HepG2 (cell line): ENCODE data around the gene P2RY6. TPM values are rescaled to one million over a fixed set of nuclear protein-coding genes. Genes with fewer than 3 reads are reported as not detected.

Experiments
- ARID5B ChIP-seq: IDR thresholded peaks from 2 replicates; pipeline ENCODE4 v1.4.0; 2020; ENCODE audit warnings: mild to moderate bottlenecking, missing genetic modification reagents
- ASH2L ChIP-seq: fragments of 300-600, 200-600 bp; sonication (generic); IDR thresholded peaks from 2 replicates; pipeline ENCODE4 v1.7.0; 2017; ENCODE audit warnings: low read depth, mild to moderate bottlenecking, moderate library complexity, mixed read lengths, low read length; ENCODE audit not compliant: insufficient read length
- ATM ChIP-seq: fragments of 450-650 bp; IDR thresholded peaks from 2 replicates; pipeline ENCODE4 v1.7.1; 2017; ENCODE audit warnings: mild to moderate bottlenecking, borderline replicate concordance
- BCL3 ChIP-seq: sonication (generic); formaldehyde crosslinking; IDR thresholded peaks from 2 replicates; pipeline ENCODE4 v1.5.1; 2020; ENCODE audit warnings: mild to moderate bottlenecking, missing genetic modification reagents, moderate library complexity
- CBX5 ChIP-seq: sonication (generic); formaldehyde crosslinking; IDR thresholded peaks from 2 replicates; pipeline ENCODE4 v1.4.0; 2020; ENCODE audit warnings: missing genetic modification reagents, borderline replicate concordance
- ETV6 ChIP-seq: sonication (generic); formaldehyde crosslinking; conservative IDR thresholded peaks from 2 replicates; pipeline ENCODE4 v1.4.0; 2020; ENCODE audit warnings: missing genetic modification reagents
- KAT8 ChIP-seq: IDR thresholded peaks from 2 replicates; pipeline ENCODE4 v1.6.1; 2016; ENCODE audit warnings: missing genetic modification reagents, missing compliant biosample characterization
- MAFG ChIP-seq: sonication (generic); formaldehyde crosslinking; IDR thresholded peaks from 2 replicates; pipeline ENCODE4 v1.5.1; 2020; ENCODE audit warnings: mild to moderate bottlenecking, missing genetic modification reagents
- REL ChIP-seq: sonication (generic); formaldehyde crosslinking; conservative IDR thresholded peaks from 2 replicates; pipeline ENCODE4 v1.8.0; 2022; ENCODE audit warnings: mild to moderate bottlenecking, missing genetic modification reagents, moderate library complexity
- SMARCC2 ChIP-seq: fragments of 450-650 bp; IDR thresholded peaks from 2 replicates; pipeline ENCODE4 v1.6.1; 2017; ENCODE audit warnings: antibody characterized with exemption, mild to moderate bottlenecking
- STAG1 ChIP-seq: sonication (generic); formaldehyde crosslinking; IDR thresholded peaks from 2 replicates; pipeline ENCODE4 v1.4.0; 2020; ENCODE audit warnings: missing genetic modification reagents
- STAT6 ChIP-seq: sonication (generic); formaldehyde crosslinking; IDR thresholded peaks from 2 replicates; pipeline ENCODE4 v1.4.0; 2020; ENCODE audit warnings: missing genetic modification reagents, mild to moderate bottlenecking, borderline replicate concordance
- TAF1 ChIP-seq: sonication (generic); formaldehyde crosslinking; IDR thresholded peaks from 2 replicates; pipeline ENCODE4 v1.4.0; 2020; ENCODE audit warnings: missing genetic modification reagents
- ZBTB7B ChIP-seq: sonication (generic); formaldehyde crosslinking; IDR thresholded peaks from 2 replicates; pipeline ENCODE4 v1.4.0; 2020; ENCODE audit warnings: missing genetic modification reagents
- ZNF180 ChIP-seq: sonication (generic); formaldehyde crosslinking; IDR thresholded peaks from 2 replicates; pipeline ENCODE4 v1.4.0; 2020; ENCODE audit warnings: low read depth, missing genetic modification reagents, borderline replicate concordance
- polyA plus RNA-seq, 8 experiments: library from polyadenylated mRNA; depleted of rRNA in 3 of 8; stranded (reverse) in 7 of 8; unstranded in 1 of 8; fragments of >200 nt; fragmentation: Illumina TruSeq in 4 of 8; extraction: Trizol in 4 of 8; gene quantifications; 2 replicates each; pipeline versions ENCODE4 v1.2.1 to v1.2.3, GENCODE V29; 2011 to 2016; ENCODE audit warnings: low read depth in 4 of 8, missing spikeins in 1 of 8, mixed read lengths in 1 of 8; ENCODE audit not compliant: insufficient read depth in 1 of 8
- total RNA-seq, 5 experiments: library from RNA; depleted of rRNA; stranded (reverse); fragments of >200 nt; fragmentation: Illumina TruSeq; extraction: Trizol; gene quantifications; 2 replicates each; pipeline ENCODE4 v1.2.3, GENCODE V29; 2016; ENCODE audit warnings: low read depth in 1 of 5
- TF ChIP-seq, protein P1 (sequence below): sonication (generic); formaldehyde crosslinking; conservative IDR thresholded peaks from 2 replicates; pipeline ENCODE4 v1.4.0; 2020; ENCODE audit warnings: missing genetic modification reagents
- TF ChIP-seq, protein P2 (sequence below): sonication (generic); formaldehyde crosslinking; IDR thresholded peaks from 2 replicates; pipeline ENCODE4 v1.4.0; 2020; ENCODE audit warnings: missing genetic modification reagents

The P2RY6 gene
- total and polyA plus RNA-seq, 2 of the 13 experiments (the other 11 are each of a cell fraction or from before 2014, with no cell fraction given) = 0.09 to 0.29 TPM

DNA sequence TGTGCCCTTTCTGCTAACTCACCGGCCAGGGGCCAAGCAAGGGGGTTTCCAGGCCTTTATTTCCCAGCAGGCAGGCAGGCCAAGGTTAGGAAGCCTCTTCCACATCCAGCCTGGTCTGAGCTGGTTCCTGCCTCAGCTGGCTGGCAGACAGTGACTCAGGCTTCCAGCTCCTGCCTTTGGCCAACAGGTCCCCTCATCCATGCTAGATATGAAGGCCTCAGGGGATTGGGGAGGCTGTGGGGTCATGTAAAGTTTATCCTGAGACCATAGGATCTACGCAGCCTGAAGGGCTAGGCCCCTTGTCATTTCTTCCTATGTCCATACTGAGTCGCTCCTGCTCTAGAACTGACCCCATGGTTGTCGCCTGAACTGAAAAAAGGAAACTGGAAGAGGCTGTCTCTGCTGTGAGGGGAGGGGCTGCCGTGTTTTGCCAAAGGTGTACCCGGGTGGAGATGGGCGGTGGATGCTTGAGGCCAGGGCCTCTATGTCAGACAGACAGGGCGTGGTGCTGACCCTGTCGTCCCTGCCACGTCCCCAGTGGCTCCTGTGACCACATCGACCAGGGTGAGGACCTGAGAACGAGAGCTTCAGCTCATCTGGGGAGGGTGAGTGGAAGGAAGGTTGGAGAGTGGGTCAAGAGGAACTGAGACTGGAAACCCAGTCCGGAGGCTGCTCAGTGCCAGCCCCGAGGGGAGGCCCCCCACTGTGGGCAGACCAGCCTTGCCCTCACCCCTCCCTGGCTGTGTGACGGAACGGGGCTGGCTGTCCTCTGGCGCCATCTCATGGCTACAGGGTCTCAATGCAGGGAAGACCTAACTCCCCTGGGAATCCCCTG, 17.0 kb downstream of the P2RY6 start (continued):
- TF ChIP-seq BCL3 = no peak
- TF ChIP-seq KAT8 = no peak
- TF ChIP-seq CBX5 (CRISPR knock-in tag) = 0 out of 2 replicates have a peak, but pooled peaks have one; percentile 32
- TF ChIP-seq ZNF180 (CRISPR knock-in tag) = no peak
- 0 out of 2 replicates have a peak, but pooled peaks have one; percentile 17 for TF ChIP-seq ETV6 (CRISPR knock-in tag)
- 0 out of 2 replicates have a peak, but pooled peaks have one; percentile 41 for TF ChIP-seq ARID5B (CRISPR knock-in tag)
- no peak for TF ChIP-seq SMARCC2
- TF ChIP-seq REL (CRISPR knock-in tag) = no peak
- peak; percentile 93 for TF ChIP-seq STAG1 (CRISPR knock-in tag)
- TF ChIP-seq TAF1 (CRISPR knock-in tag) = 0 out of 2 replicates have a peak, but pooled peaks have one; percentile 26
- TF ChIP-seq, protein P1, sequence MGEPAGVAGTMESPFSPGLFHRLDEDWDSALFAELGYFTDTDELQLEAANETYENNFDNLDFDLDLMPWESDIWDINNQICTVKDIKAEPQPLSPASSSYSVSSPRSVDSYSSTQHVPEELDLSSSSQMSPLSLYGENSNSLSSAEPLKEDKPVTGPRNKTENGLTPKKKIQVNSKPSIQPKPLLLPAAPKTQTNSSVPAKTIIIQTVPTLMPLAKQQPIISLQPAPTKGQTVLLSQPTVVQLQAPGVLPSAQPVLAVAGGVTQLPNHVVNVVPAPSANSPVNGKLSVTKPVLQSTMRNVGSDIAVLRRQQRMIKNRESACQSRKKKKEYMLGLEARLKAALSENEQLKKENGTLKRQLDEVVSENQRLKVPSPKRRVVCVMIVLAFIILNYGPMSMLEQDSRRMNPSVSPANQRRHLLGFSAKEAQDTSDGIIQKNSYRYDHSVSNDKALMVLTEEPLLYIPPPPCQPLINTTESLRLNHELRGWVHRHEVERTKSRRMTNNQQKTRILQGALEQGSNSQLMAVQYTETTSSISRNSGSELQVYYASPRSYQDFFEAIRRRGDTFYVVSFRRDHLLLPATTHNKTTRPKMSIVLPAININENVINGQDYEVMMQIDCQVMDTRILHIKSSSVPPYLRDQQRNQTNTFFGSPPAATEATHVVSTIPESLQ = no peak
- TF ChIP-seq, protein P2, sequence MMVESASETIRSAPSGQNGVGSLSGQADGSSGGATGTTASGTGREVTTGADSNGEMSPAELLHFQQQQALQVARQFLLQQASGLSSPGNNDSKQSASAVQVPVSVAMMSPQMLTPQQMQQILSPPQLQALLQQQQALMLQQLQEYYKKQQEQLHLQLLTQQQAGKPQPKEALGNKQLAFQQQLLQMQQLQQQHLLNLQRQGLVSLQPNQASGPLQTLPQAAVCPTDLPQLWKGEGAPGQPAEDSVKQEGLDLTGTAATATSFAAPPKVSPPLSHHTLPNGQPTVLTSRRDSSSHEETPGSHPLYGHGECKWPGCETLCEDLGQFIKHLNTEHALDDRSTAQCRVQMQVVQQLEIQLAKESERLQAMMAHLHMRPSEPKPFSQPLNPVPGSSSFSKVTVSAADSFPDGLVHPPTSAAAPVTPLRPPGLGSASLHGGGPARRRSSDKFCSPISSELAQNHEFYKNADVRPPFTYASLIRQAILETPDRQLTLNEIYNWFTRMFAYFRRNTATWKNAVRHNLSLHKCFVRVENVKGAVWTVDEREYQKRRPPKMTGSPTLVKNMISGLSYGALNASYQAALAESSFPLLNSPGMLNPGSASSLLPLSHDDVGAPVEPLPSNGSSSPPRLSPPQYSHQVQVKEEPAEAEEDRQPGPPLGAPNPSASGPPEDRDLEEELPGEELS (CRISPR knock-in tag) = no peak
- TF ChIP-seq ZBTB7B (CRISPR knock-in tag) = no peak
- TF ChIP-seq ATM = no peak
- no peak for TF ChIP-seq MAFG (CRISPR knock-in tag)
- TF ChIP-seq STAT6 (CRISPR knock-in tag) = no peak
- no peak for TF ChIP-seq ASH2L
